RWPE2 (cell line): ENCODE results near the gene UNC5A.

ENCODE experiments used
- ATAC-seq: fragments of 200-7000 bp; cut with Tn5 transposase; 3 replicates; pipeline ENCODE4 v1.9.1; 2021; ENCODE audit warnings: low read depth
- DNase-seq: peaks from one replicate; pipeline ENCODE4 v3.0.0-alpha.2; 2020; ENCODE audit warnings: low spot score
- H3K27ac ChIP-seq: fragments of 450-650 bp; 2 replicates; pipeline ENCODE4 v1.5.1; 2017; ENCODE audit warnings: mild to moderate bottlenecking; ENCODE audit not compliant: poor library complexity, severe bottlenecking
- H3K27me3 ChIP-seq: fragments of 250-450 bp; sonication (Bioruptor Pico); 2 replicates; pipeline ENCODE4 v1.5.1; 2021; ENCODE audit warnings: mild to moderate bottlenecking, moderate library complexity; ENCODE audit not compliant: insufficient read depth, poor library complexity, severe bottlenecking
- H3K36me3 ChIP-seq: fragments of 250-450 bp; sonication (Bioruptor Pico); 2 replicates; pipeline ENCODE4 v1.5.1; 2020; ENCODE audit warnings: low read depth, mild to moderate bottlenecking, moderate library complexity
- H3K4me1 ChIP-seq: fragments of 250-450 bp; sonication (Bioruptor Pico); 2 replicates; pipeline ENCODE4 v1.5.1; 2021; ENCODE audit warnings: mild to moderate bottlenecking, moderate library complexity; ENCODE audit not compliant: insufficient read depth, poor library complexity, severe bottlenecking
- H3K4me3 ChIP-seq: fragments of 250-450 bp; sonication (Bioruptor Pico); 2 replicates; pipeline ENCODE4 v1.5.1; 2021; ENCODE audit warnings: mild to moderate bottlenecking, moderate library complexity; ENCODE audit not compliant: severe bottlenecking
- H3K9me3 ChIP-seq: fragments of 250-450 bp; sonication (Bioruptor Pico); 2 replicates; pipeline ENCODE4 v1.5.1; 2021; ENCODE audit warnings: mild to moderate bottlenecking, moderate library complexity; ENCODE audit not compliant: severe bottlenecking
- TF ChIP-seq, protein P1 (sequence below): fragments of 450-650 bp; IDR thresholded peaks from one replicate; pipeline ENCODE4 v1.5.1; 2017; ENCODE audit warnings: mild to moderate bottlenecking, moderate library complexity; ENCODE audit not compliant: poor library complexity, severe bottlenecking

The UNC5A gene

GRCh38 chr5:176813587-176814312, 3.4 kb downstream of the UNC5A start:
- ATAC-seq: no peak
- no peak overlapping the region for H3K27ac ChIP-seq
- TF ChIP-seq, protein P1, sequence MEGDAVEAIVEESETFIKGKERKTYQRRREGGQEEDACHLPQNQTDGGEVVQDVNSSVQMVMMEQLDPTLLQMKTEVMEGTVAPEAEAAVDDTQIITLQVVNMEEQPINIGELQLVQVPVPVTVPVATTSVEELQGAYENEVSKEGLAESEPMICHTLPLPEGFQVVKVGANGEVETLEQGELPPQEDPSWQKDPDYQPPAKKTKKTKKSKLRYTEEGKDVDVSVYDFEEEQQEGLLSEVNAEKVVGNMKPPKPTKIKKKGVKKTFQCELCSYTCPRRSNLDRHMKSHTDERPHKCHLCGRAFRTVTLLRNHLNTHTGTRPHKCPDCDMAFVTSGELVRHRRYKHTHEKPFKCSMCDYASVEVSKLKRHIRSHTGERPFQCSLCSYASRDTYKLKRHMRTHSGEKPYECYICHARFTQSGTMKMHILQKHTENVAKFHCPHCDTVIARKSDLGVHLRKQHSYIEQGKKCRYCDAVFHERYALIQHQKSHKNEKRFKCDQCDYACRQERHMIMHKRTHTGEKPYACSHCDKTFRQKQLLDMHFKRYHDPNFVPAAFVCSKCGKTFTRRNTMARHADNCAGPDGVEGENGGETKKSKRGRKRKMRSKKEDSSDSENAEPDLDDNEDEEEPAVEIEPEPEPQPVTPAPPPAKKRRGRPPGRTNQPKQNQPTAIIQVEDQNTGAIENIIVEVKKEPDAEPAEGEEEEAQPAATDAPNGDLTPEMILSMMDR: no peak
- DNase-seq: no peak
- no peaks in the 10 kb centered on the region for H3K36me3 ChIP-seq
- no peak overlapping the region for H3K4me3 ChIP-seq
- H3K27me3 ChIP-seq: peaks cover 73% of the 10 kb centered on the region
- no peaks in the 10 kb centered on the region for H3K4me1 ChIP-seq
- no peaks in the 10 kb centered on the region for H3K9me3 ChIP-seq

DNA sequence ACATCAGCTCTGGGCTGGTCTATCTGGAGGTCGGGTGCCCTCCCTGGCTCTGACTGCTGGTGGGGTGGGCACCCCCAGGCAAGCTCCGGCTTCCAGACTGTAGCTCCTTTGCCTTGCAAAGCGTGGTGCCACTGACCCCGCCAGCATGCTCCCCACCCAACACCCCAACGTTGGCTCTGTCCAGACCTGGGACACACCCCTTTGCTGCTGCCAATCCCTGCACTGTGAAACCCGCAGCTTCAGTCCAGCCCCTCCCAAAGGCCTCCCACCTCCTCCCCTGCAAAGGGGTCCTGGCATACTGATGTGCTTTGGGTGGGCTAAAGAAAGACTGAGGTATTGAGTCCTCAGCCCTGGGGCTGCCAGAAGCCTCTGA, 3.9 kb downstream of the UNC5A start:
- TF ChIP-seq, protein P1: no peak
- no peaks in the 10 kb centered on the region for H3K4me1 ChIP-seq
- H3K4me3 ChIP-seq: no peak overlapping the region
- no peak for ATAC-seq
- H3K36me3 ChIP-seq: no peaks in the 10 kb centered on the region
- no peak overlapping the region for H3K27ac ChIP-seq
- no peaks in the 10 kb centered on the region for H3K9me3 ChIP-seq
- no peak for DNase-seq
- H3K27me3 ChIP-seq: peaks cover 73% of the 10 kb centered on the region

- Histone ChIP-seq H3K27me3 (peaks cover 66% of the 10 kb centered on the region), H3K4me3 (no peak overlapping the region), H3K36me3 (no peaks in the 10 kb centered on the region), H3K27ac (no peak overlapping the region), H3K4me1 (no peaks in the 10 kb centered on the region), H3K9me3 (no peaks in the 10 kb centered on the region)
- DNase-seq: no peak
- TF ChIP-seq, protein P1: no peak
- ATAC-seq: no peak
These were observed 4.6 kb downstream of the UNC5A start for GRCh38 chr5:176814836-176815438.

DNA sequence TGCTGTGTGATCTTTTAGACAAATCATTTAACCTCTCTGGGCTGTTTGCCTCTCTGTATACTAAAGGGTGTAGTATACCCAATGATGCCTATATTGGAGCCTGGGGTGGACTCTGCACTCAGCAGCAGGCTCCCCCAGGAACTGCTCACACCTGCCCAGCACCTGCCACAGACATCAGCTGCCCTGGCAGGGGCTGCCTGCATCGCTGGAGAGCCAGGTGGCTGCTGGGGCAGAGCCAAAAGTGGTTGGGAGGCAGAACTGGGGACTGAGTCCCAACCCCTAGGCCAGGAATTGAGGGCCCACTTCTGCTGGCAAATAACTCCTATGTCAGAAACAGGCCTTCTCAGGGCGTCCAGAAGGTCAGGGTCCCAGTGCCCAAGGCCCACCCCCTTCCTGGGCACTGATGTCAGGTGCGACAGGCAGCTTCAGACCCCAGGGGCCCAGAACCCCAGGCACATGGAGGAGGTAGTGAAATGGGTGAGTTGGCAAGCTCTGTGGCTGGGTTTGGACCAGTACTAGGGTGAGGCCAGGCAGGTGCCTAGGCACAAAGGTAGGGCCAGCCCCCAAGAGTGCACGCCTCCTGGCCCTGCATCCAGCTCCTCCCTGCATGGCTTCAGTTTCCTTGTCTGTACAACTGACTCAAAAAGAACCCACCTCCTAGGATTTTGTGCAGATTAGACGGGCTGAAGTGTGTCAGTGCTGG, 5.8 kb downstream of the UNC5A start:
- peaks cover 58% of the 10 kb centered on the region for H3K27me3 ChIP-seq
- no peak overlapping the region for H3K27ac ChIP-seq
- no peaks in the 10 kb centered on the region for H3K4me1 ChIP-seq
- H3K36me3 ChIP-seq: no peaks in the 10 kb centered on the region
- TF ChIP-seq, protein P1: no peak
- H3K9me3 ChIP-seq: no peaks in the 10 kb centered on the region
- no peak for ATAC-seq
- no peak overlapping the region for H3K4me3 ChIP-seq
- DNase-seq: no peak
